Measurements from ENCODE around the gene RNF220. TPM values are rescaled to one million over a fixed set of nuclear protein-coding genes. Genes with fewer than 3 reads are reported as not detected.

The RNF220 gene
- total and polyA plus RNA-seq, 2 of the 13 experiments (the other 11 are each of a cell fraction or from before 2014, with no cell fraction given): 48.2 to 72.1 TPM

DNA sequence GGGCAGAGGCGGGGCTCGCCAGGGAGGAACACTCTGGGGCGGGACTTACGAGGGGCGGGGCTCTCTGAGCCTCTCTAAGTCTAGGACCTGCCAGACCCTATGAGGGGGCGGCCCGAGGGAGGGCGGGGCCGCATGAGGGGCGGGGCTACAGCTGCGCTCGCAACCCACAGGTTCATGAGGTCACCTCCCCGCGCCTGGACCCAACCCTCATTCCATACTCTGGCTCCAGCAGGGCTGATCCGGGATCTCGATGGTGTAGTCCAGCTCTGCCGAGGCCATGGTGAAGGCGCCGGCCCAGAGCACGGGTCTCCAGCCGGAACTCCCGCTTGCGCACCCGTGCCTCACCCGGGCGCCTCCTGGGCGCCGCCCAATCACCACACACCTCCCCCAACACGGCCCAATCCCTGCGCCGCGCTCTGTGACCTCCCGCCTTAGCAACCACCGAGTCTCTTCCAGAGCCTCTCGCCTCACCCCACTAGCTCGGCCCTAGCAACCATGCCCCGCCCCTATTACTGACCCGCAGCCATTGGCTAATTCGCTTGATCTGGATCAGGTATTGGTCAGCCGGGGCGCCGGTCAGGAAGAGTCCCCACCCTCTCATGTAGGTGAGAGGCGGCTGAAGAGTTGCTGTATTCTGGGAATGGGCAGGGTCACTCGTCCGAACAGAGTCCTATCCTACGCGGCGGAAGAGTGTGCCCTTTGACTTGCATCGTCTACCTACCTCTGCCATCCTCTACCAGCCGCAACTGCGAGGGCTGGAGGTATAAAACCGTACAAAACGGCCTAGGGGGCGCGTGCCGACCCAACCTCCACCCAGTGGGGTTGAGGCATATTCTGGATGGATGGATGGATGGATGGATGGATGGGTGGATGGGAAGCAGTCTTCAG, 269.3 kb downstream of the RNF220 start, which contains the start of the genes ARMH1 and TMEM53 (continued):
- TF ChIP-seq, protein P1, sequence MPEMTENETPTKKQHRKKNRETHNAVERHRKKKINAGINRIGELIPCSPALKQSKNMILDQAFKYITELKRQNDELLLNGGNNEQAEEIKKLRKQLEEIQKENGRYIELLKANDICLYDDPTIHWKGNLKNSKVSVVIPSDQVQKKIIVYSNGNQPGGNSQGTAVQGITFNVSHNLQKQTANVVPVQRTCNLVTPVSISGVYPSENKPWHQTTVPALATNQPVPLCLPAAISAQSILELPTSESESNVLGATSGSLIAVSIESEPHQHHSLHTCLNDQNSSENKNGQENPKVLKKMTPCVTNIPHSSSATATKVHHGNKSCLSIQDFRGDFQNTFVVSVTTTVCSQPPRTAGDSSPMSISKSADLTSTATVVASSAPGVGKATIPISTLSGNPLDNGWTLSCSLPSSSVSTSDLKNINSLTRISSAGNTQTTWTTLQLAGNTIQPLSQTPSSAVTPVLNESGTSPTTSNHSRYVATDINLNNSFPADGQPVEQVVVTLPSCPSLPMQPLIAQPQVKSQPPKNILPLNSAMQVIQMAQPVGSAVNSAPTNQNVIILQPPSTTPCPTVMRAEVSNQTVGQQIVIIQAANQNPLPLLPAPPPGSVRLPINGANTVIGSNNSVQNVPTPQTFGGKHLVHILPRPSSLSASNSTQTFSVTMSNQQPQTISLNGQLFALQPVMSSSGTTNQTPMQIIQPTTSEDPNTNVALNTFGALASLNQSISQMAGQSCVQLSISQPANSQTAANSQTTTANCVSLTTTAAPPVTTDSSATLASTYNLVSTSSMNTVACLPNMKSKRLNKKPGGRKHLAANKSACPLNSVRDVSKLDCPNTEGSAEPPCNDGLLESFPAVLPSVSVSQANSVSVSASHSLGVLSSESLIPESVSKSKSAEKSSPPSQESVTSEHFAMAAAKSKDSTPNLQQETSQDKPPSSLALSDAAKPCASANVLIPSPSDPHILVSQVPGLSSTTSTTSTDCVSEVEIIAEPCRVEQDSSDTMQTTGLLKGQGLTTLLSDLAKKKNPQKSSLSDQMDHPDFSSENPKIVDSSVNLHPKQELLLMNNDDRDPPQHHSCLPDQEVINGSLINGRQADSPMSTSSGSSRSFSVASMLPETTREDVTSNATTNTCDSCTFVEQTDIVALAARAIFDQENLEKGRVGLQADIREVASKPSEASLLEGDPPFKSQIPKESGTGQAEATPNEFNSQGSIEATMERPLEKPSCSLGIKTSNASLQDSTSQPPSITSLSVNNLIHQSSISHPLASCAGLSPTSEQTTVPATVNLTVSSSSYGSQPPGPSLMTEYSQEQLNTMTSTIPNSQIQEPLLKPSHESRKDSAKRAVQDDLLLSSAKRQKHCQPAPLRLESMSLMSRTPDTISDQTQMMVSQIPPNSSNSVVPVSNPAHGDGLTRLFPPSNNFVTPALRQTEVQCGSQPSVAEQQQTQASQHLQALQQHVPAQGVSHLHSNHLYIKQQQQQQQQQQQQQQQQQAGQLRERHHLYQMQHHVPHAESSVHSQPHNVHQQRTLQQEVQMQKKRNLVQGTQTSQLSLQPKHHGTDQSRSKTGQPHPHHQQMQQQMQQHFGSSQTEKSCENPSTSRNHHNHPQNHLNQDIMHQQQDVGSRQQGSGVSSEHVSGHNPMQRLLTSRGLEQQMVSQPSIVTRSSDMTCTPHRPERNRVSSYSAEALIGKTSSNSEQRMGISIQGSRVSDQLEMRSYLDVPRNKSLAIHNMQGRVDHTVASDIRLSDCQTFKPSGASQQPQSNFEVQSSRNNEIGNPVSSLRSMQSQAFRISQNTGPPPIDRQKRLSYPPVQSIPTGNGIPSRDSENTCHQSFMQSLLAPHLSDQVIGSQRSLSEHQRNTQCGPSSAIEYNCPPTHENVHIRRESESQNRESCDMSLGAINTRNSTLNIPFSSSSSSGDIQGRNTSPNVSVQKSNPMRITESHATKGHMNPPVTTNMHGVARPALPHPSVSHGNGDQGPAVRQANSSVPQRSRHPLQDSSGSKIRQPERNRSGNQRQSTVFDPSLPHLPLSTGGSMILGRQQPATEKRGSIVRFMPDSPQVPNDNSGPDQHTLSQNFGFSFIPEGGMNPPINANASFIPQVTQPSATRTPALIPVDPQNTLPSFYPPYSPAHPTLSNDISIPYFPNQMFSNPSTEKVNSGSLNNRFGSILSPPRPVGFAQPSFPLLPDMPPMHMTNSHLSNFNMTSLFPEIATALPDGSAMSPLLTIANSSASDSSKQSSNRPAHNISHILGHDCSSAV (CRISPR knock-in tag; IDR thresholded peaks at IDR 0.05; ENCODE audit: borderline replicate concordance): no peak
- TF ChIP-seq MEIS1 (CRISPR knock-in tag; IDR thresholded peaks at IDR 0.05; ENCODE audit: borderline replicate concordance): peak; percentile 63
- TF ChIP-seq ZNF562 (CRISPR knock-in tag; IDR thresholded peaks at IDR 0.05; ENCODE audit: borderline replicate concordance): no peak
- TF ChIP-seq, protein P2, sequence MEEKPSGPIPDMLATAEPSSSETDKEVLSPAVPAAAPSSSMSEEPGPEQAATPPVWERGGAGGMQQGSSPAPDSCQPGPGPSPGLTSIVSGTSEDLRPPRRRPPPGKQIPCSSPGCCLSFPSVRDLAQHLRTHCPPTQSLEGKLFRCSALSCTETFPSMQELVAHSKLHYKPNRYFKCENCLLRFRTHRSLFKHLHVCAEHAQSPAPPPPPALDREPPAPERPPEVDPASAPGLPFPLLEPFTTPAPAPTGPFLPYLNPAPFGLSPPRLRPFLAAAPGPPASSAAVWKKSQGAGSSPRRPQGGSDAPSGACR (CRISPR knock-in tag; IDR thresholded peaks at IDR 0.05): peak; percentile 95
- TF ChIP-seq ZNF335 (CRISPR knock-in tag; IDR thresholded peaks at IDR 0.05): 0 out of 2 replicates have a peak, but pooled peaks have one; percentile 8
- no peak for TF ChIP-seq ZC3H4 (CRISPR knock-in tag; IDR thresholded peaks at IDR 0.05; ENCODE audit: borderline replicate concordance)
- TF ChIP-seq ZNF614 (CRISPR knock-in tag; IDR thresholded peaks at IDR 0.05; ENCODE audit: borderline replicate concordance): peak; percentile 49; the same call in 1 of the 2 replicates
- 0 out of 2 replicates have a peak, but pooled peaks have one; percentile 75 for TF ChIP-seq ZNF44 (CRISPR knock-in tag; IDR thresholded peaks at IDR 0.05)
- TF ChIP-seq PAF1 (CRISPR knock-in tag; IDR thresholded peaks at IDR 0.05): no peak
- TF ChIP-seq MAZ (IDR thresholded peaks at IDR 0.05; ENCODE audit: borderline replicate concordance, low read depth, low read length): no peak
- TF ChIP-seq MAZ (CRISPR knock-in tag; IDR thresholded peaks at IDR 0.05; ENCODE audit: low read depth): peak; percentile 76
- TF ChIP-seq ZNF501 (CRISPR knock-in tag; IDR thresholded peaks at IDR 0.05): no peak; the same call in 1 of the 2 replicates
- TF ChIP-seq, protein P3, sequence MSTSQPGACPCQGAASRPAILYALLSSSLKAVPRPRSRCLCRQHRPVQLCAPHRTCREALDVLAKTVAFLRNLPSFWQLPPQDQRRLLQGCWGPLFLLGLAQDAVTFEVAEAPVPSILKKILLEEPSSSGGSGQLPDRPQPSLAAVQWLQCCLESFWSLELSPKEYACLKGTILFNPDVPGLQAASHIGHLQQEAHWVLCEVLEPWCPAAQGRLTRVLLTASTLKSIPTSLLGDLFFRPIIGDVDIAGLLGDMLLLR (CRISPR knock-in tag; IDR thresholded peaks at IDR 0.05): no peak
- TF ChIP-seq SP5 (CRISPR knock-in tag; IDR thresholded peaks at IDR 0.05; ENCODE audit: borderline replicate concordance, low read depth): peak; percentile 33; the same call in 1 of the 2 replicates
- no peak for TF ChIP-seq SUZ12 (IDR thresholded peaks at IDR 0.05; ENCODE audit: low read depth, low read length)
- TF ChIP-seq, protein P4, sequence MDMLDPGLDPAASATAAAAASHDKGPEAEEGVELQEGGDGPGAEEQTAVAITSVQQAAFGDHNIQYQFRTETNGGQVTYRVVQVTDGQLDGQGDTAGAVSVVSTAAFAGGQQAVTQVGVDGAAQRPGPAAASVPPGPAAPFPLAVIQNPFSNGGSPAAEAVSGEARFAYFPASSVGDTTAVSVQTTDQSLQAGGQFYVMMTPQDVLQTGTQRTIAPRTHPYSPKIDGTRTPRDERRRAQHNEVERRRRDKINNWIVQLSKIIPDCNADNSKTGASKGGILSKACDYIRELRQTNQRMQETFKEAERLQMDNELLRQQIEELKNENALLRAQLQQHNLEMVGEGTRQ (IDR thresholded peaks at IDR 0.05; ENCODE audit: low read depth, low read length): no peak
- TF ChIP-seq, protein P4 (CRISPR knock-in tag; IDR thresholded peaks at IDR 0.05; ENCODE audit: borderline replicate concordance): no peak
